ENCODE data around the gene REXO1.

GRCh38 chr19:1790054-1790792, 58.1 kb downstream of the REXO1 start:
- TF ChIP-seq POLR2AphosphoS5 (IDR thresholded peaks at IDR 0.05; ENCODE audit: borderline replicate concordance, low read depth, low read length) (no peak), EZH2 (IDR thresholded peaks at IDR 0.05) (no peak)
